HG02852 (cell line): ENCODE results near the gene C1QC.
"Not testable (repeated sequence)": the region's sequence is repeated elsewhere in the genome, so short reads cannot be mapped to it uniquely, and the experiment has no call there.

ENCODE experiments used
- ATAC-seq: cut with Tn5 transposase; IDR thresholded peaks from one replicate; pipeline ENCODE4 v1.9.1; 2021; ENCODE audit warnings: mild to moderate bottlenecking, moderate library complexity; ENCODE audit not compliant: unreplicated experiment

The C1QC gene

GRCh38 chr1:22645931-22646330, 2.5 kb downstream of the C1QC start:
- no peak for ATAC-seq

- no peak for ATAC-seq
These were observed 3.0 kb downstream of the C1QC start for GRCh38 chr1:22646384-22646783.

DNA sequence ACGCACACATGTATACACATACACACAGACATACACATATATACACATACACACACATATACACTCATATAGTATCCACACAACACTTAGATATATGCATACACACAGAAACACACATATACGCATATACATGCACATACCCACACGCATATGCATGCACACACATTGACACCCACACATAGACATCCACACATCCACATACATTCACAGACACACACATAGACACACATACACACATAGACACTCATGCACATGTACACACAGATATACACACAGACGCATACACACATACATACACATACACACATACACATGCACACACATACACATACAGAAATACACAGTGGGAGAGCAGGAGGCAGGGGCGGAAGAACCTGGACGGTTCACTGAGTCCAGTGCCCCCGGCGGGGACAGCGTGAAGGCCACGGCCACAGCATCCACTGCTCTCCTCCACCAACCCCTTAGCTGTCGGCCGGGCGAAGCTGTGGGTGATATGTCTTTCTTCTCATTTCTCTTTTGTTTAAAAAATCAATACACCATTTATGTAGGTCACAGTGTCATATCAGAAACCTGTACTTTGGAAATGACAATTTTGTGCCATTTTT, 6.8 kb downstream of the C1QC start:
- ATAC-seq = no peak

GRCh38 chr1:22651941-22652856, 8.8 kb downstream of the C1QC start:
- ATAC-seq = no peak

DNA sequence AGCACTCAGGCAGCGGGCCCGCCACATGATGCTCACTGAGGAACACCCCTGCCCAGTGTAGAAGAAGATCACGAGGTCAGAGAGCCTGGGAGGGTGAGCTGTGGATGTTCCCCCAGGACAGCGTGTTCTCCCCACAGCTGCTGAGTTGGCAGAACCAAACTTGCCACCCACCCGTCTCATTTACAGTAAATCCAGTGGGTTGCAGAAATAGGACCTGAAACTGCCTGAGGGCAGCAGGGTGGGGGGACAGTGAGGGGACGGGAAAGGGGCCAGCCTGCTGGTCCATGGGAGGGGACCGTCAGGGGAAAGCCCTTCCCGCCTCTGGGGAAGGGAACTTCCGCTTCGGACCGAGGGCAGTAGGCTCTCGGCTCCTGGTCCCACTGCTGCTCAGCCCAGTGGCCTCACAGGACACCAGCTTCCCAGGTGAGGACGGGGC, 9.5 kb downstream of the C1QC start, which contains the start of gene C1QB:
C1QB (plus strand) TSS at position 356 of the 436 bp plus-strand sequence. CDS start 6,227 bp downstream, outside the sequence.
- ATAC-seq = no peak

GRCh38 chr1:22654692-22655091, 11.3 kb downstream of the C1QC start:
- ATAC-seq = no peak

DNA sequence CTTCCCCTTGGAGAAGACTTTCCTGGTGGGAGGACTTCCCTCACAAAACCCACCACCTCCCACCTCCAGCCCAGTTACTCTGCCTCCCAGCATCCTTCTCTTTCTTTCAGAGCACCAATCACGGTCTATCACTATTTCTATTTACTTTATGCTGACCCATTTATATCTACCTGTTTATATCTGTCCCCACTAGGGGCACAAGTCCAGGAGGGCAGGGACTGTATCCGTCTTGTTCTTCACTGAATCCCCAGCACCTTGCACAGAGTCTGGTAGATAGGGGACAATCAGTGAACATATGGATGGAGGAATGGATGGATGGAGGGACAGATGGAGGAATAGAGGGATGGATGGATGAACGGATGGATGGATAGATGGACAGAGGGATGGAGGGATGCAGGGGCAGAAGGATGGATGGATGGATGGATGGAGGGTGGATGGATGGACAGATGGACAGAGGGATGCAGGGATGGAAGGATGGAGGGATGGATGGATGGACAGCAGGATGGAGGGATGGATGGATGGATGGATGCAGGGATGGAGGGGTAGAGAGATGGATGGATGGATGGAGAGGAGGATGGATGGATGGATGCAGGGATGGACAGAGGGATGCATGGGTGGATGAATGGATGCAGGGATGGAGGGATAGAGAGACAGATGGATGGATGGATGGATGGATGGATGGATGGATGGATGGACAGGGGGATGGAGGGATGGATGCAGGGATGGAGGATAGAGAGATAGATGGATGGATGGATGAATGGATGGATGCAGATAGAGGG, 15.1 kb downstream of the C1QC start:
- no peak for ATAC-seq

DNA sequence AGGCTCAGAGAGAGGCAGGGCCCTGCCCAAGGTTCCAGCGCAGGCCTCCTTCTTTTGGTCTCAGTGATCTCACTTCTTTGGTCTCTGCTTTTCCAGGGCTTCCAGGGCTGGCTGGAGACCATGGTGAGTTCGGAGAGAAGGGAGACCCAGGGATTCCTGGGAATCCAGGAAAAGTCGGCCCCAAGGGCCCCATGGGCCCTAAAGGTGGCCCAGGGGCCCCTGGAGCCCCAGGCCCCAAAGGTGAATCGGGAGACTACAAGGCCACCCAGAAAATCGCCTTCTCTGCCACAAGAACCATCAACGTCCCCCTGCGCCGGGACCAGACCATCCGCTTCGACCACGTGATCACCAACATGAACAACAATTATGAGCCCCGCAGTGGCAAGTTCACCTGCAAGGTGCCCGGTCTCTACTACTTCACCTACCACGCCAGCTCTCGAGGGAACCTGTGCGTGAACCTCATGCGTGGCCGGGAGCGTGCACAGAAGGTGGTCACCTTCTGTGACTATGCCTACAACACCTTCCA, 17.3 kb downstream of the C1QC start:
- ATAC-seq = no peak

GRCh38 chr1:22661880-22662279, 18.4 kb downstream of the C1QC start:
- no peak for ATAC-seq

GRCh38 chr1:22662318-22662717, 18.9 kb downstream of the C1QC start:
- ATAC-seq = no peak

- ATAC-seq = no peak
These were observed 19.6 kb downstream of the C1QC start for GRCh38 chr1:22662986-22663408.

- no peak for ATAC-seq
These were observed 22.3 kb downstream of the C1QC start for GRCh38 chr1:22665752-22666151.

- ATAC-seq = no peak
These were observed 23.0 kb downstream of the C1QC start for GRCh38 chr1:22666412-22666811.

DNA sequence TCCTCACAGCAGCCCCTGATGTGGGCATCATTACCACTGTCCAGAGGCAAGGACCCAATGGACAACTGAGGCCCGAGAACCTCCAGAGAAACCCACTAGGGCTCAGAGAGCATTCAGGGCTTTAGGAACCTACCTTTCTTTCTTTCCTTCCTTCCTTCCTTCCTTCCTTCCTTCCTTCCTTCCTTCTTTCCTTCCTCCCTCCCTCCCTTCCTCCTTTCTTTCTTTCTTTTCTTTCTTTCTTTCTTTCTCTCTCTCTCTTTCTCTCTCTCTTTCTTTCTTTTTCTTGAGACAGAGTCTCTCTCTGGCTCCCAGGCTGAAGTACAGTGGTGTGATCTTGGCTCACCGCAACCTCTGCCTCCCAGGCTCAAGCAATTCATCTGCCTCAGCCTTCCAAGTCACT, 25.4 kb downstream of the C1QC start:
- ATAC-seq = not testable (repeated sequence)

DNA sequence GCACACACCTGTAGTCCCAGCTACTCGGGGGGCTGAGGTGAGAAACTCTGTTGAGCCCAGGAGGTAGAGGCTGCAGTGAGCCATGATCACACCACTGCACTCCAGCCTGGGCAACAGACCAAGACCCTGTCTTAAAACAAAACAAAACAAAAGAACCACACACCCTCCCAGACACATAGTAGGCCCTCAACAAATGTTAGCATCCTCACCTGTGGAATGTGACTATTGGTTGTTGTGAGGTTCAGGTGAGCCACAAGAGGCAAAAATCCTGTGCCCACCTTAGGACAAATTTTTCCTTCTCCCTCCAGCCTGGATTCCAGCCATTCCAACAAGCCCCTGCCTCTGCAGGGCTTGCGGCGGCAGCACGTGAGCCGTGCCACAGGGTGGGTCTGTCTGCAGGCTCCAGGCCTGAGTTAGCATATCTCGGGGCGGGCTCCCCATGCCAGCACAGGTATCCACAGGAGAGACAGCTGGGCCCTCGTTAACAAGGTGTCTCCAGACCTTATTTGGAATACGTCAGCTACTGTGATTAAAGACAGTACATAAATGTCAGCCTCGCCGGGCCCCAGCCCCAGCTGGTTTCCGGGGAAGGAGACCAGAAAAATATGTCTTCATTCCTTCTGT, 27.0 kb downstream of the C1QC start:
- no peak for ATAC-seq

DNA sequence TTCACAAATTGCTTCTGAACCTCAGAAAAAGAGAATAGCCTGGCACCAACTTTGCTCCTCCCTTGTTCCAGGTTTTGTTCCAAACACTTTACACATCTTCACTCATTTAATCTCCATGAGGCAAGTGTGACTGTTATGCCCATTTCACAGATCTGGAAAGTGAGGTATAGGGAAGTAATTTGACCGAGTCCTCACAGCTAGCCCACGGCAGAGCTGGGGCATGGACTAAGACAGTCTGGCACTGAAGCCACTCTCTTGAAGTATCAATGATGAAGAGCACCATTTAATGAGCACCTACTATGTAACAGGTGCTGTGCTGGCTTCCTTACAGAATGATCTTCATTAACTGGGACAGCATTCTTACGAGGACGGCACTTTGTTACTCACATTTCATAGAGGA, 28.6 kb downstream of the C1QC start:
- ATAC-seq = no peak

DNA sequence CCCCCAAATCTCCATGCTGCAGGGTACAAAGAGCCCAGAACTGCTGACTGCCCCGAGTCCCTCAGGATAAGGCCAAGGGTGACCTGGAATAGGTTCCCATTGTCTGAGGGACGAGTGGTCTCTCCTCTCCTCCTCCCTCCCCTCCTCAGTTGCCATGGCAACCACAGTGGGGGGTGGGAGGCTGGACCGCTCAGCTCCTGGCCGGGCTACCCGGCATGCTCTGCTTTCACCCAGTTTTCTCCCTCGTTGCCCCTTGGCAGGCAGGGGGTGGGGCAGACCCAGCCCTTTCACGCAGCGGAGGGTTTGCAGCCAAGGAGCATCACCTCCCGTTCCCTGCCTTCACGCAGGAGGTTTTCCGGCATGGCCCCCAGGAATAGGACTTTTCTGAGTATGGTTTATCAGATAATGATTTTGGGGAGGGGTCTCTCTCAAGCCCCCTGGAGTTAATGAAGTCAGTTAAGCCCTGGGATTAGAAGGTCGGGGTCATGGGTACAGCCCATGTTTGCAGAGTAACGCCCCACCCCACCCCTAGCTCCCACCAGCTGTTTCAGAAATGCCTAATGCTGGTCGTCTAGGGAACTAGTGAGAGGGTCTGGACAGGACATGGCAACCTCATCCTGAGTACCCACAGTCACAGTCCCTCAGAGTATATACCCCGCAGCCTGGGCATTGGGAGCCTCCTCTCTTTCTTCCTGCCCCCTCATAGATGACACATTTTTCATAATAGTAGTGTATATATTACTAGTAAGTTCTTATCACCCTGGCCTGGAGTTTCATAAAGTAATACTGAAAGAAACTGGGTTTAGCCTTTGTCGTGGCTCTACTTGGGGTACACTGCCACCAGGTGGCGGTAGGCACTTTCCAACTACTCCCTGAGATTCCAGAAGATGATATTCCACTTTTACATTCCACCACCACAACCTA, 30.3 kb downstream of the C1QC start:
- no peak for ATAC-seq

DNA sequence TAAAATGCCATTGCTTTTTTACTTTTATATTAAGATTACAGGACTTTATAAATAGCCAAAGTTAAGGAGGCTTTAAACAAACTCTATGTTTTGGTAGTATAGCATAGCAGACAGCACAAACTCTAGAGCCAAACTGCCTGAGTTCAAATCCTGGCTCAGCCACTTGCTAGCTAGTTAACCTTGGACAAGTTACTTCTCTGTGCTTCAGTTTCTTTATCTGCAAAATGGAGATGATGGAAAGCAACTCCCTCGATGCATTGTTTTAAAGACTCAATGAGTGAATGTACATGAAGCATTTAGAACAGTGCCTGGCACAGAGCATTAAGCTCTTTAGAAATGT, 30.9 kb downstream of the C1QC start:
- ATAC-seq = no peak

DNA sequence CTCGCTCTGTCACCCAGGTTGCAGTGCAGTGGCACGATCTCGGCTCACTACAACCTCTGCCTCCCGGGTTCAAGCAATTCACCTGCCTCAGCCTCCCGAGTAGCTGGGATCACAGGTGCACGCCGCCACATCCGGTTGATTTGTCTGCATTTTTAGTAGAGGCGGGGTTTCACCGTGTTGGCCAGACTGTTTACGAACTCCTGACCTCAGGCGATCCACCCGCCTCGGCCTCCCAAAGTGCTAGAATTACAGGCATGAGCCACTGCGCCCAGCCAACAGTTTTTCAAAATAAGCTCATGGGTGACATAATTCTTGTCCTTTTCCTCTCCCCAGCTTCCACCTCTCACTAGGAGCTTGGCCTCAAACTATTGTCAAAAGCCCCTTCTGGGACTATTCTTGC, 32.7 kb downstream of the C1QC start:
- not testable (repeated sequence) for ATAC-seq
